Measurements from ENCODE around the gene SDS. TPM values are rescaled to one million over a fixed set of nuclear protein-coding genes. Genes with fewer than 3 reads are reported as not detected.

SDS gene, protein sequence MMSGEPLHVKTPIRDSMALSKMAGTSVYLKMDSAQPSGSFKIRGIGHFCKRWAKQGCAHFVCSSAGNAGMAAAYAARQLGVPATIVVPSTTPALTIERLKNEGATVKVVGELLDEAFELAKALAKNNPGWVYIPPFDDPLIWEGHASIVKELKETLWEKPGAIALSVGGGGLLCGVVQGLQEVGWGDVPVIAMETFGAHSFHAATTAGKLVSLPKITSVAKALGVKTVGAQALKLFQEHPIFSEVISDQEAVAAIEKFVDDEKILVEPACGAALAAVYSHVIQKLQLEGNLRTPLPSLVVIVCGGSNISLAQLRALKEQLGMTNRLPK
- total RNA-seq (not detected), polyA plus RNA-seq (ENCODE audit: insufficient read depth in 1 of 8, insufficient read length in 8 of 8, low replicate concordance in 1 of 8) (under 1 TPM in 5 of 8 donors, not detected in 3; 0.09 to 0.32 (median 0.13) TPM)
- long read RNA-seq, donor 1 = 0 reads
- long read RNA-seq, donor 2 = 0 reads
- long read RNA-seq, donor 3 = 0 reads
- long read RNA-seq, donor 4 = 0 reads
- long read RNA-seq, donor 5 = 0 reads
- long read RNA-seq, donor 6 = 0 reads
- long read RNA-seq, donor 7 = 0 reads
- long read RNA-seq, donor 8 = 0 reads
- long read RNA-seq, donor 9 = 0 reads
- long read RNA-seq, donor 10 = 0 reads
- long read RNA-seq, donor 11 = 0 reads

DNA sequence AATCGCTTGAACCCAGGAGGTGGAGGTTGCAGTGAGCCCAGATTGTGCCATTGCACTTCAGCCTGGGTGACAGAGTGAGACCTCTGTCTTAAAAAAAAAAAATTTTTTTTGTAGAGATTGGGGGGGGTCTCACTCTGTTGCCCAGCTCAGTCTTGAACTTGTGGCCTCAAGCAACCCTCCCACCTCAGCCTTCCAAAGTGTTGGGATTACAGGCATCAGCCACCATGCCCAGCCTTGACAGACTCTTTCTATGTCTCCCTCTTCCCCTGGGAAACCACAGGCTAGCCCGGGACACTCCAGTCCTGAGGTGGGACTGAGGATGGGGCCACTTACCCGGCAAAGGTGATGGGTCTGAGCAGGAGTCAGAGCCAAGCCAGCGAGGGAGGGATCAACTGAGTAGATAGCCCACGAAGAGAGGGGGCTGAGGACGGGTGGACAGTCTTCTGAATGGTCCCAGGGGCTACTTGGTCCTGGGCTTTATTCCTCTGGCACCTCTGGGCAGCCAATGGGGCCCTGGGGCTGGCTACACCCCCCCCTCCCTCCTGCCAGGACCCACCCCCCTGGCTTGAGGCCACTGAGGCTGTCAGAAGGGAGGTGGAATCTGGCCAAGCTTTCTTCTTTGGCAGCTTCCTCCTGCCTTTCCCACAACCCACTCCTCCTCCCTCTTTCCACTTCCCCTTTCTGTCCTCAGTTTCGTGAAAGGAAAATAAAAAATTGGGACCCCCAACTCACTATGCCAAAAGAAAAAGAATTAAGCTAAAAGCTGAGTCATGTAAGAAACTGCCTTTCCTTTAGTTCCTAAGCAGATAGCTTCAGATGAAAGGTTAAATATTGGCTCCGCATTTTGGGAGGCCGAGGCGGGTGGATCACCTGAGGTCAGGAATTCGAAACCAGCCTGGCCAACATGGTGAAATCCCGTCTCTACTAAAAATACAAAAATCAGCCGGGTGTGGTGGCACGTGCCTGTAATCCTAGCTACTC lies at the start of gene SDS:
SDS (minus strand) TSS at position 453 of the 981 bp plus-strand sequence. CDS start 4,179 bp downstream, outside the sequence.
- Histone ChIP-seq H3K36me3 (ENCODE audit: control insufficient read depth, insufficient read depth, low read length) (no peaks in the 10 kb centered on the region), H3K4me1 (ENCODE audit: control insufficient read depth, insufficient read depth, low read length) (peaks cover 4% of the 10 kb centered on the region), H3K27me3 (ENCODE audit: control insufficient read depth, insufficient read depth, low read length) (no peaks in the 10 kb centered on the region), H3K4me3 (ENCODE audit: low read length) (no peak within 1 kb of the TSS), H3K27ac (ENCODE audit: low read length) (no peak within 1 kb of the TSS), H3K9me3 (replicated peaks; ENCODE audit: control insufficient read depth, low read depth, low read length) (no peaks in the 10 kb centered on the region)
- 37% methylated on average over 4 of the region's 14 CpGs for WGBS (ENCODE audit: insufficient coverage)
- DNase-seq = peak; percentile 82

DNA sequence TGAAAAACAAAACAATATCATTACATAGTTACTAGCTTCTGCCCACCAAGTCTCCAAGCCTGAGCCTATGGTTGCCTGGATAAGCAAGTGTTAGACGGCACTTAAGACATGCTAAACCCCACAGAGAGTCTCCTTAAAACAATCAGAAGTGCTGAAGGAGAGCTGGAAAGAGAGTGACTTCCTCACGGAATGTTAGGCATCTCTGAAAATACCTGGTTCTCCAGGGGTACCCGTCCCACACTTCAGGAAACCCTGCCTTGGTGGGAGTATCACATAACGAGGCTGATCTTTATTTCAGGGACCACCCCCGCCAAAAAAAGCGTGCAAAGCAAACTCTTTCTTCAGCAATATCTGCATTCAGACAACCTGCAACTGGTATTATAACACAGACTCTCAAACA lies 49.6 kb upstream of the SDS start:
- Histone ChIP-seq H3K27me3 (ENCODE audit: control insufficient read depth, insufficient read depth, low read length) (peaks cover 15% of the 10 kb centered on the region), H3K27ac (ENCODE audit: low read length) (no peak overlapping the region), H3K4me3 (ENCODE audit: low read length) (no peak overlapping the region), H3K36me3 (ENCODE audit: control insufficient read depth, insufficient read depth, low read length) (no peaks in the 10 kb centered on the region), H3K4me1 (ENCODE audit: control insufficient read depth, insufficient read depth, low read length) (no peaks in the 10 kb centered on the region), H3K9me3 (replicated peaks; ENCODE audit: control insufficient read depth, low read depth, low read length) (no peaks in the 10 kb centered on the region)
- 23% methylated on average over 5 of the region's 6 CpGs for WGBS (ENCODE audit: insufficient coverage)
- no peak for DNase-seq

DNA sequence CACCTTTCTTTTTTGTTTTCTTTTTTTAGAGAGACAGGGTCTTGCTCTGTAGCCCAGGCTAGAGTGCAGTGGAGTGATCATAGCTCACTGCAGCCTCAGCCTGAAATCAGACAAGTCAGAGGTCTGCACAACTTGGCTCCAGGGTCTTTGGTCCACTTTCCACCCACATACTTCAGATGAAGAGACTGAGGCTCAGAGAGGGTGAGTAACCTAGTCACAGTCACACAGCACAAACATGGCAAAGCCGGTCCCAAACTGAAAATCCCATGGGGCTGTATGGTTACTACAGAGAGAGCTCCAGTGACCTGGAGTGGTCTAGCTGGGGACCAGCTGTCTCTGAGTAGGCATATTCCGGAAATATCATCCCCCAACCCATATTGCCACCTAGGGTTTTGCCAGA lies 48.8 kb upstream of the SDS start:
- Histone ChIP-seq H3K27ac (ENCODE audit: low read length) (no peak overlapping the region), H3K9me3 (replicated peaks; ENCODE audit: control insufficient read depth, low read depth, low read length) (no peaks in the 10 kb centered on the region), H3K4me3 (ENCODE audit: low read length) (no peak overlapping the region), H3K36me3 (ENCODE audit: control insufficient read depth, insufficient read depth, low read length) (no peaks in the 10 kb centered on the region), H3K27me3 (ENCODE audit: control insufficient read depth, insufficient read depth, low read length) (peaks cover 11% of the 10 kb centered on the region), H3K4me1 (ENCODE audit: control insufficient read depth, insufficient read depth, low read length) (no peaks in the 10 kb centered on the region)
- no CpG with 5 or more reads among the region's 2 CpGs for WGBS (ENCODE audit: insufficient coverage)
- no peak for DNase-seq

DNA sequence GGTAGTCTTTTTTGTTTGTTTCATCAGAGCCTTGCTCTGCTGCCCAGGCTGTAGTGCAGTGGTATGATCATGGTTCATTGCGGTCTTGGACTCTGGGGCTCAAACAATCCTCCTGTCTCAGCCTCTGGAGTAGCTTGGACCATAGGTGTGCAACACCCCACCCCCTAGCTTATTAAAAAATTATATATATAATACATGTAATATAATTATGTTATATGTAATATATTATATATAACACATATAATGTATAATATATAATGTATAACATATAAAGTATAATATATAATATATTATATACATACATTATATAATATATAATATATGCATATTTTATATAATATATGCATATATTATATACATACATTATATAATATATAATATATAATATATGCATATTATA lies 46.2 kb upstream of the SDS start:
- no peak for DNase-seq
- Histone ChIP-seq H3K9me3 (replicated peaks; ENCODE audit: control insufficient read depth, low read depth, low read length) (no peaks in the 10 kb centered on the region), H3K27me3 (ENCODE audit: control insufficient read depth, insufficient read depth, low read length) (peaks cover 8% of the 10 kb centered on the region), H3K4me3 (ENCODE audit: low read length) (no peak overlapping the region), H3K4me1 (ENCODE audit: control insufficient read depth, insufficient read depth, low read length) (no peaks in the 10 kb centered on the region), H3K36me3 (ENCODE audit: control insufficient read depth, insufficient read depth, low read length) (no peaks in the 10 kb centered on the region), H3K27ac (ENCODE audit: low read length) (no peak overlapping the region)
- WGBS (ENCODE audit: insufficient coverage) = no CpG with 5 or more reads among the region's 1 CpG

DNA sequence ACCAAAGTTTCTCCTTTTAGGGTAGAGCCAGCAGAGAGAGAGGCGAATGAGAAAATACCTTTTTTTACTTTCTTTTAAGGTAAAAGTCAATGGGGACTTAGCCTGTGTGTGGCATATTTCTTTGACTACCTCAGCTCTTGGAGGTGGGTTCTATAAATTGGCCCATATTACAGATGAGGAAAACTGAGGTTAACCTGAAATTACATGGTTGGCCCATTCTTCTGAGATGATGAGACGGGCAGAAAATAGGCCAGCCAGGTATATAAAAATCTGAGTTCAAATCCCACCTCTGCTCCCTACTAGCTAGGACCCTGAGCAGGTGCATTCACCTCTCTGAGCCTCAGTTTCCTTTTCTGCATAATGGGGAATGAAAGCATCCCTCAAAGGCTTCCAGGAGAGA lies 45.6 kb upstream of the SDS start:
- H3K36me3 ChIP-seq (ENCODE audit: control insufficient read depth, insufficient read depth, low read length) = no peaks in the 10 kb centered on the region
- DNase-seq = no peak
- no peaks in the 10 kb centered on the region for H3K4me1 ChIP-seq (ENCODE audit: control insufficient read depth, insufficient read depth, low read length)
- H3K9me3 ChIP-seq (replicated peaks; ENCODE audit: control insufficient read depth, low read depth, low read length) = no peaks in the 10 kb centered on the region
- no CpG with 5 or more reads among the region's 2 CpGs for WGBS (ENCODE audit: insufficient coverage)
- no peak overlapping the region for H3K27ac ChIP-seq (ENCODE audit: low read length)
- no peak overlapping the region for H3K4me3 ChIP-seq (ENCODE audit: low read length)
- H3K27me3 ChIP-seq (ENCODE audit: control insufficient read depth, insufficient read depth, low read length) = peaks cover 8% of the 10 kb centered on the region

DNA sequence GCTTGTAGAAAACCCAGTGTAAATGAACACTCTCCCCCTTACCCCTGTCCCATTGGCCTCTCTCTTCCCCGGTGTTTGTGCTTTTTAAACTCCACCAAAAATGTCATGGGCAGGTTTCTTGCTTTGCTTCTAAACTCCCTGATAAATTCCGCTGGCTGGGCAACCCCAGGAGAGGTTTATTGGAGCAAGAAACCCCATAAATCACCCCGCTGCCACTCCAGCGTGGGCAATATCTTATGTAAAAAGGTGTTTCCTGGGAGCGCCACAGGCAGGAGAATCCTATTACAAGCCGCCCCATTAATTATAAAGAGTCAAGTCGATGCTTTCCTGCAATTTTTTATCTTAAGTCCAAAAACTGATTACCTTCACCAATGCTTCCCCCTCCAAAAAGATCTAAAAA lies 45.2 kb upstream of the SDS start:
- no peak overlapping the region for H3K27ac ChIP-seq (ENCODE audit: low read length)
- DNase-seq = no peak
- no peak overlapping the region for H3K4me3 ChIP-seq (ENCODE audit: low read length)
- no peaks in the 10 kb centered on the region for H3K4me1 ChIP-seq (ENCODE audit: control insufficient read depth, insufficient read depth, low read length)
- H3K9me3 ChIP-seq (replicated peaks; ENCODE audit: control insufficient read depth, low read depth, low read length) = no peaks in the 10 kb centered on the region
- no peaks in the 10 kb centered on the region for H3K36me3 ChIP-seq (ENCODE audit: control insufficient read depth, insufficient read depth, low read length)
- H3K27me3 ChIP-seq (ENCODE audit: control insufficient read depth, insufficient read depth, low read length) = peaks cover 8% of the 10 kb centered on the region
- 8% methylated on average over 1 of the region's 7 CpGs for WGBS (ENCODE audit: insufficient coverage)

DNA sequence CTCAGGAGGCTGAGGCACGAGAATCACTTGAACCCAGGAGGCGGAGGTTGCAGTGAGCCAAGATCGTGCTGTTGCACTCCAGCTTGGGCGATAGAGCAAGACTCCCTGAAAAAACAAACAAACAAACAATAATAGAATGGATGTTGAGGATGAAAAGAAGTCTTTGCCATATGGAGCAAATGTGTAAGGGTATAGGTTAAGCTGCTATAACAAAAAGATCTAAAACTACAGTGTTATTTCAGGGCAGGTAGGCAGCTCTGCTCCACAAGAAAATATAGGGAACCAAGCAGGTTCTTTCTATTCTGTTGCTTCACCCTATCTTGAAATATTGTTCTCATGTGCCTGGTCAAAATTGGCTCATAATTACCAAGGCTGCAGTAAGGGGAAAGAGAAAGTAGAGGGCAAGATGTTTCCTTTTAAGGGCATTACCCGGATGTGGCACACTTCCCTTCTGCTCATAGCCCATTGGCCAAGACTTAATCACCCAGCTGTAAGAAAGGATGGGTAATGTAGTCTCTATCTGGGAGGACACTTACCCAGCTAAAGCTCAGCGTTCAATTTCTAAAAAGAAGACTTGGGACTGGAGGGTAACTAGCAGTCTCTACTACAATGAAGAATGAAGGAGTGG lies 42.0 kb upstream of the SDS start:
- Histone ChIP-seq H3K4me1 (ENCODE audit: control insufficient read depth, insufficient read depth, low read length) (no peaks in the 10 kb centered on the region), H3K27me3 (ENCODE audit: control insufficient read depth, insufficient read depth, low read length) (peaks cover 12% of the 10 kb centered on the region), H3K27ac (ENCODE audit: low read length) (no peak overlapping the region), H3K9me3 (replicated peaks; ENCODE audit: control insufficient read depth, low read depth, low read length) (no peaks in the 10 kb centered on the region), H3K36me3 (ENCODE audit: control insufficient read depth, insufficient read depth, low read length) (no peaks in the 10 kb centered on the region), H3K4me3 (ENCODE audit: low read length) (no peak overlapping the region)
- 93% methylated on average over 3 of the region's 6 CpGs for WGBS (ENCODE audit: insufficient coverage)
- no peak for DNase-seq

DNA sequence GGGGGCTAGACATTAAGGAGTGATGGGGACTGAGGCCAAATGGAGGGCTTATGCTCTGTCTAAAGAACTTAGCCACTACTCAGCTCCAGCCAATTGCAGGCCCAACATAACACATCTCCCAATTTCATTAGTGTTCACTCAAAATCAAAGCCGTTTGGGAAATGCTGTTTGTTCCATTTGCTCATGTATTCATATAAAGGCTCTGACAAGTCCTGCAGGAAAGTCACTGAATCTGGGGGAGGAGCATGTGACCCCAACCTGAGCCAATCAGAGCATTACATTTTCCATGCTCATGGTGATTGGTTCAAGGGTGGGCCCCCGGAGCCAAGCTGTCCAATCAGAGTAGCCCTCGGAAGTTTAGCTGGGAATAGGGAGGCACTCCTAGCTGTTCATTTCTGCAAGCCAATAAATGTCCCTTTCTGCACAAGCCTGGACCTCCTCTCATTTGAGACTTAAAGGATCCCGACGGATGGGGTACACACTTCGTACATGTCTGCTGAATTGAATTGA lies 39.4 kb upstream of the SDS start:
- Histone ChIP-seq H3K36me3 (ENCODE audit: control insufficient read depth, insufficient read depth, low read length) (no peaks in the 10 kb centered on the region), H3K9me3 (replicated peaks; ENCODE audit: control insufficient read depth, low read depth, low read length) (no peaks in the 10 kb centered on the region), H3K4me3 (ENCODE audit: low read length) (no peak overlapping the region), H3K27ac (ENCODE audit: low read length) (no peak overlapping the region), H3K27me3 (ENCODE audit: control insufficient read depth, insufficient read depth, low read length) (peaks cover 13% of the 10 kb centered on the region), H3K4me1 (ENCODE audit: control insufficient read depth, insufficient read depth, low read length) (no peaks in the 10 kb centered on the region)
- 89% methylated on average over 4 of the region's 6 CpGs for WGBS (ENCODE audit: insufficient coverage)
- DNase-seq = no peak

DNA sequence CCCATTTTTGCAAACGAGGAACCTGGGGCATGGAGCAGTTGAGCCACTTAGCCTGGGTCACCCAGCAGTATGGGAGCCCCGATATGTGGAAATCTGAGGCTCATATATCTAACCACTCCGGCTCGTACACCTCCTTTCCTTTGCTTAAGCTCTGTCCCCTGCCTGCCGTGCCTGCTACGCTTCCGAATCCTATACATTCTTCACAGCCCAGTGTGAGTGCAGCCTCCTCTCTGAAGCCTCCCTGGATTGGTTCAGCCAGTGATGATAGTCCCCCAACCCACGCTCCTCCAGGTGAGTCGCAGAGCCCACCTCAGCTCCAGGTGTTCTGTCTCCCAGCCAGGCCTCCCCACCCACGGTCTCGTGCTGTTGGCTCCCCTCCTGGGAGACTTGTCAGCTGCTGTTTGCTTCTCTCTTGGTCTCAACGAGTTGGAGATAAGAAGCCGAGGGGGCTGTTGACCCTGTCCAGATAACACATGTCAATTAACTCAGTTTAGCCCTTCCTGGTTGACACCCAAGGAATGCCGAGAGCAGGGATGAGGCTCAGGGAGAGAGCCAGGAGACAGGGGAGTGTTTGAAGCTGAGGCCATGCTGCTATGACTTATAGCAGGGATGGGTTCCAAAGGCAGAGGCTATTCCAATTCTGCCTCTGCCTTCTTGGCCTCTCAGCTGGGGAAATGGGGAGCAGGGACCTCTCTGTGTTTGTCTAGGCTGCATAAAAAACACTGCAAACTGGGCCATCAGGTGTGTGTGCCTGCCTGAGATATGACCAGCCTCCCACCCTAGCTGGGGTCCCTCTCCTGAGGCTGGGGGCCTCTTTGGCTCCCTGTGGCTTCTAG lies 37.5 kb upstream of the SDS start:
- Histone ChIP-seq H3K4me1 (ENCODE audit: control insufficient read depth, insufficient read depth, low read length) (no peaks in the 10 kb centered on the region), H3K27ac (ENCODE audit: low read length) (no peak overlapping the region), H3K27me3 (ENCODE audit: control insufficient read depth, insufficient read depth, low read length) (peaks cover 11% of the 10 kb centered on the region), H3K36me3 (ENCODE audit: control insufficient read depth, insufficient read depth, low read length) (no peaks in the 10 kb centered on the region), H3K9me3 (replicated peaks; ENCODE audit: control insufficient read depth, low read depth, low read length) (no peaks in the 10 kb centered on the region), H3K4me3 (ENCODE audit: low read length) (no peak overlapping the region)
- DNase-seq = no peak
- 60% methylated on average over 9 of the region's 14 CpGs for WGBS (ENCODE audit: insufficient coverage)

Measured in muscle of leg (tissue), 16 donors.